MM.1S (cell line): Measurements from ENCODE around the gene PPP4R3B.

ENCODE experiments used
- DNase-seq: peaks from one replicate; pipeline ENCODE4 v3.0.0-alpha.2; 2015
- H2AFZ ChIP-seq: fragments of 300-600 bp; sonication (generic); 2 replicates; pipeline ENCODE4 v1.6.0; 2016; ENCODE audit warnings: antibody characterized with exemption, low read length
- H3F3A ChIP-seq: fragments of 300-600 bp; sonication (generic); 2 replicates; pipeline ENCODE4 v1.6.1; 2016; ENCODE audit warnings: mild to moderate bottlenecking, antibody characterized with exemption, low read length, moderate library complexity, mixed read lengths; ENCODE audit not compliant: insufficient read depth
- H3K27ac ChIP-seq: fragments of 300-600 bp; sonication (generic); 2 replicates; pipeline ENCODE4 v1.5.1; 2016; ENCODE audit warnings: mild to moderate bottlenecking, low read length
- H3K27me3 ChIP-seq: fragments of 300-600 bp; sonication (generic); replicated peaks from 2 replicates; pipeline ENCODE4 v1.6.0; 2016; ENCODE audit warnings: low read length; ENCODE audit not compliant: insufficient read depth
- H3K36me3 ChIP-seq: fragments of 300-600 bp; sonication (generic); replicated peaks from 2 replicates; pipeline ENCODE4 v1.6.1; 2016; ENCODE audit warnings: mild to moderate bottlenecking, low read length, mixed read lengths; ENCODE audit not compliant: insufficient read depth
- H3K4me1 ChIP-seq: fragments of 300-600 bp; sonication (generic); 2 replicates; pipeline ENCODE4 v1.6.1; 2016; ENCODE audit warnings: low read length, mixed read lengths
- H3K4me2 ChIP-seq: fragments of 300-600 bp; sonication (generic); 2 replicates; pipeline ENCODE4 v1.6.0; 2016; ENCODE audit warnings: low read depth, low read length
- H3K4me3 ChIP-seq: fragments of 300-600 bp; sonication (generic); 2 replicates; pipeline ENCODE4 v1.5.1; 2016; ENCODE audit warnings: low read length, mixed read lengths
- H3K79me2 ChIP-seq: fragments of 300-600 bp; sonication (generic); 2 replicates; pipeline ENCODE4 v1.6.1; 2016; ENCODE audit warnings: mixed run types, low read length, mixed read lengths
- H3K9ac ChIP-seq: fragments of 300-600 bp; sonication (generic); 2 replicates; pipeline ENCODE4 v1.6.1; 2016; ENCODE audit warnings: low read length, mixed read lengths
- H3K9me2 ChIP-seq: fragments of 300-600 bp; sonication (generic); replicated peaks from 2 replicates; pipeline ENCODE4 v1.6.1; 2016; ENCODE audit warnings: mild to moderate bottlenecking, low read length, mixed read lengths; ENCODE audit not compliant: insufficient read depth
- H3K9me3 ChIP-seq: fragments of 300-600 bp; sonication (generic); replicated peaks from 2 replicates; pipeline ENCODE4 v1.6.1; 2016; ENCODE audit warnings: mild to moderate bottlenecking, low read length, mixed read lengths; ENCODE audit not compliant: insufficient read depth
- H4K20me1 ChIP-seq: fragments of 300-600 bp; sonication (generic); 2 replicates; pipeline ENCODE4 v1.6.1; 2016; ENCODE audit warnings: mild to moderate bottlenecking, low read length, moderate library complexity, mixed read lengths; ENCODE audit not compliant: insufficient read depth
- CTCF ChIP-seq: fragments of 300-600 bp; sonication (generic); IDR thresholded peaks from 2 replicates; pipeline ENCODE4 v1.5.1; 2016; ENCODE audit warnings: antibody characterized with exemption, low read length, mixed read lengths
- EZH2phosphoT487 ChIP-seq: fragments of 300-600 bp; sonication (generic); IDR thresholded peaks from 2 replicates; pipeline ENCODE4 v1.6.1; 2018; ENCODE audit warnings: antibody characterized with exemption, low read length

The PPP4R3B gene

GRCh38 chr2:55502590-55503141 is 114.8 kb downstream of the PPP4R3B start:
- Histone ChIP-seq H3F3A (no peaks in the 10 kb centered on the region), H3K27me3 (no peaks in the 10 kb centered on the region), H3K79me2 (no peaks in the 10 kb centered on the region), H4K20me1 (no peaks in the 10 kb centered on the region), H3K4me1 (no peaks in the 10 kb centered on the region), H3K9me2 (no peaks in the 10 kb centered on the region), H3K27ac (no peak overlapping the region), H3K4me2 (no peak overlapping the region), H3K9me3 (no peaks in the 10 kb centered on the region), H3K4me3 (no peak overlapping the region), H3K9ac (no peak overlapping the region), H2AFZ (no peak overlapping the region), H3K36me3 (no peaks in the 10 kb centered on the region)
- no peak for TF ChIP-seq CTCF
- DNase-seq = no peak

GRCh38 chr2:55500025-55500424 is 117.4 kb downstream of the PPP4R3B start:
- no peak overlapping the region for H3K4me3 ChIP-seq
- no peaks in the 10 kb centered on the region for H3K36me3 ChIP-seq
- no peaks in the 10 kb centered on the region for H3K79me2 ChIP-seq
- H3K9me3 ChIP-seq = no peaks in the 10 kb centered on the region
- no peaks in the 10 kb centered on the region for H3F3A ChIP-seq
- DNase-seq = peak; percentile 12
- H3K9ac ChIP-seq = no peak overlapping the region
- H3K4me2 ChIP-seq = no peak overlapping the region
- no peaks in the 10 kb centered on the region for H3K4me1 ChIP-seq
- no peaks in the 10 kb centered on the region for H3K27me3 ChIP-seq
- TF ChIP-seq EZH2phosphoT487 (no peak), CTCF (no peak)
- no peak overlapping the region for H2AFZ ChIP-seq
- no peak overlapping the region for H3K27ac ChIP-seq
- no peaks in the 10 kb centered on the region for H4K20me1 ChIP-seq
- no peaks in the 10 kb centered on the region for H3K9me2 ChIP-seq

- no peaks in the 10 kb centered on the region for H3F3A ChIP-seq
- TF ChIP-seq EZH2phosphoT487 (no peak), CTCF (no peak)
- no peak overlapping the region for H3K4me2 ChIP-seq
- H3K4me3 ChIP-seq = no peak overlapping the region
- no peaks in the 10 kb centered on the region for H3K27me3 ChIP-seq
- H3K4me1 ChIP-seq = no peaks in the 10 kb centered on the region
- no peaks in the 10 kb centered on the region for H4K20me1 ChIP-seq
- no peak overlapping the region for H2AFZ ChIP-seq
- no peaks in the 10 kb centered on the region for H3K79me2 ChIP-seq
- no peaks in the 10 kb centered on the region for H3K36me3 ChIP-seq
- no peaks in the 10 kb centered on the region for H3K9me2 ChIP-seq
- no peaks in the 10 kb centered on the region for H3K9me3 ChIP-seq
- H3K27ac ChIP-seq = no peak overlapping the region
- no peak overlapping the region for H3K9ac ChIP-seq
- DNase-seq = no peak
Measured at GRCh38 chr2:55498582-55498981, 118.8 kb downstream of the PPP4R3B start.
